ENCODE measurements around the gene RAP2C. TPM values are rescaled to one million over a fixed set of nuclear protein-coding genes. Genes with fewer than 3 reads are reported as not detected.

Gene RAP2C
- total and polyA plus RNA-seq, 3 experiments from 2014 or later: 17.6 to 34.0 (median 33.2) TPM

Other genes with a start within 250 kb of the RAP2C start
- gene STK26, start 196.1 kb downstream of the RAP2C start, total RNA-seq: 10 to 100 TPM; 52.0 to 52.4 TPM
- gene STK26, start 196.1 kb downstream of the RAP2C start, polyA plus RNA-seq: 52.5 TPM
- not detected for gene FRMD7, start 91.4 kb downstream of the RAP2C start, total RNA-seq
- gene FRMD7, start 91.4 kb downstream of the RAP2C start, polyA plus RNA-seq: not detected

Measured in CD8-positive, alpha-beta memory T cell (primary cell).